Smooth muscle cell of the brain vasculature (primary cell): Measurements from ENCODE around the gene IFNA1.
A peak's percentile ranks its signal among the peaks of the same experiment; 100 is the strongest.
"Not testable (repeated sequence)": the region's sequence is repeated elsewhere in the genome, so short reads cannot be mapped to it uniquely, and the experiment has no call there.

ENCODE experiments used
- DNase-seq: peaks from one replicate; pipeline ENCODE4 v3.0.0-alpha.2; 2012; ENCODE audit warnings: low read depth, low spot score

The IFNA1 gene

DNA sequence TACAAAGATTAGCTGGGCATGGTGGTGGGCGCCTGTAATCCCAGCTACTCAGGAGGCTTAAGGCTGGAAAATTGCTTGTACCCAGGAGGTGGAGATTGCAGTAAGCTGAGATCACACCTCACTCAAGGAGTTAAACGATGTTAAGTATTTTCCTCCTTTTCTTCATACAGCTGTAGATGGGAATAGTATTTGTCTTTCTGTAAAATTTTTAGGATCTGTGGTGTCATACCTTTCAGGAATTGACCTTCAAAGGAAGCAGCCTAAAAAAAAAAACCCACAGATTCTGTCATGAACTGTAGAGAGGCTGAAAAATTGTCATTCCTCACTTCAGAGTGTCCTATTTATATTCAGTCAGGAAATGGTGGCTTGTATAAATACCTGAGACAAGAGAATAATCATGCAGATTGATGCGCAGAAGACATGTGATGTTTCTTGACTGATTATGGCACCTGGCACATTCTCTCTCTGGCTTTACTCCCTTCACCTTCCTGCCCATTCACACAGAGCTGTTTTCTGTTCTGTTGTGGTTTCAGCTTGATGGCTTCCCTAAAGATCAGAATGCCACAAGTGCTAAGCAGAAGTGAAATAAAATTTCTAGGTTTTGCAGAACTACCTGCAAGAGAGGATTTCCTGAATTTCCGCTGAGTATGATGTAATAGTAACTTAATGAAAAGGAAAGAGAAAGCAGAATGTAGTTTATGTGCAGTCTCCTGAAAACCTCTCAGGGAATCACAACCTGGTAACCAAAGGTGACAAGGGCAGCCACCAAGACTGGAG lies 3.8 kb downstream of the IFNA1 start:
- no peak for DNase-seq

DNA sequence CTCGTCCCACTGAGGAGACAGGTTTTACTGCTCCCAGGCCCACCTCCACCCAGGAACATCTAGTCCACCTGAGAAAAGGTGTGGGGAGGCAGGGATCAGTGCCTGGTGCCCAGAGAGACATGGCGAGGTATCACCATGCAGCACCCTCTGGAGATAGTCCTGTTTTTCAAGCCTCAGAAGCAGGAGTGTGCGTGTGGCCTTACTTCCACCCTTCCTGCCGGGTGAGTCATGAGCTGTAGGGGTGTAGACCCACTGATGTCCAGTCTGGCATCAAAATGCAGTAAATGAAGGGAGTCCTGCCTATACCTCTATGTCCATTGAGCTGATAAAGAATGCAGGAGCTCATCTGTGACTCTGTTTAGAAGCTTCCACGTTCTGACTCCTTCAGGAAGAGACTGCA lies 9.1 kb downstream of the IFNA1 start:
- not testable (repeated sequence) for DNase-seq

DNA sequence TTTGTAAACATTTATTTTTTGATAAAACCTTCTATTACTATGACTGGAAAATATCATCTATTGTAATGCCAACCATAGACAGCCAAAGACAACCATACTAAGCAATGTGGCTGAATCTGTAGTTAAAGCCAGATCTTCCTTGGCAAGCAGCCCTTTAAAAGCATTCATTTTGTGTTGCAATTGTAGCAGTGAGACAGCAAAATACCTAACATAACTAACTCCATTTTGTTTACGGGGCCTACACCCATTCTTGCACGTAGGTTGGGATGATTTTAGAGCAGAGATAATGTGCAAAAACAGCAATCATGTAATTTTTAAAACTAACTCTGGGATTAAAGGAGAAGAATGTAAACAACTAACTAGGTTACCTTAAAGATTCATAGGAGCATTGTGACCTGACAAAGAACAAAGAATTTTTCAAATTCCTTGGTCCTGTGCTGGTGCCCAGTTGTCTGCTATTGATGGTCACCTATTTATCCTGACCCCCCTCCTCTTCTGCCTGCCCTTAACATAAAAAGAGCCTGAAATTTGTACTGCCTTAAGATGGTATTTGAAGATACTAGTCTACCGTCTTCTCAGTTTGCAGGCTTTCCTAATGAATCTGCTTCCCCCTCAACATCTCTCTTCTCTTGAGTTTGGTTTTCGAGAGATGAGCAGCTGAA lies 10.6 kb downstream of the IFNA1 start:
- DNase-seq, result no peak

DNA sequence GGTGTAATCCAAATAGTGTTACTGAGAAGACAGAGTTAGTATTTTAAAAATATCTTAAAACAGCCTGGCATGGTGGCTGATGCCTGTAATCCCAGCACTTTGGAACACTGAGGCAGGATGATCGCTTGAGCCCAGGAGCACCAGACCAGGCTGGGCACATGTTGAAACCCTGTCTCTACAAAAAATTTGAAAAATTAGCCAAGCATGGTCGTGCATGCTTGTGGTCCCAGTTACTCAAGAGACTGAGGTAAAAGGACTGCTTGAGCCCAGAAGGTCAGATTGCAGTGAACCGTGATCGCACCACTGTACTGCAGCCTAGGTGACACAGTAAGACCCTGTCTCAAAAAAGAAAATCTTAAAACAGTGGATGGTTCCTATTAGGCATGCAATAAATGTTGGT lies 12.4 kb downstream of the IFNA1 start:
- no peak for DNase-seq

DNA sequence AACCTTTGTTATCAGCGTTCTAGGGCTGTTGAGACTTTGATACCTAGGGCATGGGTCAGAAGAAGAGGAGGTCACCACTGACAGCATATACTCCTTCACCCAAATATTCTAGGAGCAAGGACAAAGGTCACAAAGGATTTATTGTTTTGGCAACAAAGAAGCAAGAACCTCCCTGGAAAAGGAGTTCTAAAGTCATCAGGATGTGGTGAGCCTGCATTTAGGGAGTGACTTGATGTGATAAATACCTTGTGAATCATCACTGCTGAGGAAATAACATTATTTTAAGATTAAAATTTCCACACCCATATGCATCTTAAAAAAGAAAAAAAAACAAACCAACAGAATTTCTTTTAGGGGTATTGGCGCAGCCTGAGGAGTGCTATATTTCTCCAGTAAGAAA lies 13.9 kb downstream of the IFNA1 start:
- no peak for DNase-seq

DNA sequence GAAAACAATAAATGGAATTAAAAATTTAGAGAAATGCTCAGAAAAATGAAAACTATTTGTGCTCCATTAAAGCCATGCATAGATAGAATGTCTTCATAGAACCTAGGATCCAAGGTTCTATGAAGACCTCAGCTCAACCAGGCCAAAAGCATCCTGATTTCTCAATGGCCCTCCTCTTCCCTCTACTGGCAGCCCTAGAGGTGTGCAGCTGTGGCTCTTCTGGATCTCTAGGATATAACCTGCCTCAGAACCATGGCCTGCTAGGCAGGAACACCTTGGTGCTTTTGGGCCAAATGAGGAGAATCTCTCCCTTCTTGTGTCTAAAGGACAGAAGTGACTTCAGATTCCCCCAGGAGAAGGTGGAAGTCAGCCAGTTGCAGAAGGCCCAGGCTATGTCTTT lies 15.1 kb downstream of the IFNA1 start:
- no peak for DNase-seq

DNA sequence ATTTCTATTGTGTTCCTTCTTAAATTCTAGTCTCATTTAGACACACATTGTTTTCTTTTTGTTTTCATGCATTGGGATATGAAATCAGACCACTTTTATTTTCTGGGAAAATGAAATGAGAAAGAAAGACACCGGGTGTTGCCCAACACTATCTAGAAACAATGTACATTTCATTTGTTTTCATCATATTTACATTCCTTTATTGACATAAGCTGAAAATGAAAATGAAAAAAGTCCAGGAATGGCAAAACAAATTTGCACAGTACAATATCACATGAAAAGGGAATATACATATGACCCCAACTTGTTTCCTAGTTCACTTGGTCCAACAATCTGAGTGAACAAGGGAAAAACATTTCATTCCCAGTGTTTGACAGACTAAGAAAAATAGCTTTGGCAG lies 21.1 kb downstream of the IFNA1 start:
- no peak for DNase-seq

DNA sequence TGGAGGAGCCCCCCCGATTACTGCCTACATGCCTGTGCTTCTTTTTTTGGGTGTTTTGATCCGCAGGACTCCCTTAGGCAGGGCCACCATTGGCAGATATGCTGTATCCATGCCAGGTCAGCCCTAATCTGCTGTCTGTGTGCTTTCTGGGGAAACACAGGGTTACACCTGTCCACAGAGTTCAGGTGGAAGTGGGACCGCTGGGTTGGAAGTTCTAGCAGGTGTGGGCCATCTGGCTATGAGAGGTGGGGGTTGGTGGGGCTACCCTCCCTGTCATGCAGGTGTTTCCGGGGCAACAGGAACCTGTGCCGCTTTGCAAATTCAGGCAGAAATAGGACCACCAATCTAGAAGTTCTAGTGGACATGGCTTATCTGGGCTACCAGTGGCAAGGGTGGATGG lies 24.9 kb downstream of the IFNA1 start:
- no peak for DNase-seq

DNA sequence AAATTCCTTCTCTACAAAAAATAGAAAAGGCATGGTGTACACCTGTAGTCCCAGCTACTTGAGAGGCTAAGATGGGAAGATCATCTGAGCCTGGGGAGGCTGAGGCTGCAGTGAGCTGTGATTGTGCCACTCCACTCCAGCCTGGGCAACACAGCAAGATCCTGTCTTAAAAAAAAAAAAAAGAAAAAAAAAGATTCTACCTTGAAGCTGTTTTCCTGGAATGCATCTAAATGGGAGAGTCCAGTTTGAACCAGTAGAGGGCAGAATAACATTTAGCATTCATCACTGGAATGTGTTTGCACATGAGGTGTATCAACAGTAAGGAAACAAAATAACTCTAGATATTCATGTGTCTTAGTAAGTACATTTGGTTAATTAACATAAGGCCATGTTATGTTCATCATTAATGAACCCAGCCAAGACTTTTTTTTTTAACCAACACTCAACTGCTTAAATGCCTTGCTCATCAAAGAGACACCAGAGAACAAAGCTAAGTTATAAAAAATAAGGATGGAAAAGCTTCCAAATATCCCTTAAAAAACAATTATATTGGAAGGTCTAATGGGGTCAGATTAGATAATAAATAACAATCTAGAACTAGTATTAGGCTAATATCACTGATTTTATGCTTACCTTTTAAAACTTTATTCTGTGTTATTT lies 25.8 kb downstream of the IFNA1 start:
- peak; percentile 33 for DNase-seq

DNA sequence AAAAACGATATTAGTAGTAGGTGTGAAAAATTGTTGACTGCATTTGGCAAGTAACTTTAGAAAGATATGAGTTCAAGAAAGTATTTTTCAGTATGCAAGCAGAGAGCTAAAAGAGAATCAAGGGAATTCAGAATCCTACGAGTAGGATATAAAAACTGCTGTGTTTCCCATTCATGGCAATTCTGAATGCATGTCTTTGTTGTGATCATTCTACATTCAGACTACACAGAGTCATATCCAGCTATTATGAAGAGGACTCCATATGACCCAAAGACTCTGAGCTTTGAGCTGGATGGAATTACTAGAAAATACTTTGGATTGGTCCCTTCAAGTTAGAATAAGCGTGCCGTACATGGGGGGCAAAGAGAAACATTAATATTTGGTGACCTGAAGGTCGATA lies 29.9 kb downstream of the IFNA1 start:
- no peak for DNase-seq

DNA sequence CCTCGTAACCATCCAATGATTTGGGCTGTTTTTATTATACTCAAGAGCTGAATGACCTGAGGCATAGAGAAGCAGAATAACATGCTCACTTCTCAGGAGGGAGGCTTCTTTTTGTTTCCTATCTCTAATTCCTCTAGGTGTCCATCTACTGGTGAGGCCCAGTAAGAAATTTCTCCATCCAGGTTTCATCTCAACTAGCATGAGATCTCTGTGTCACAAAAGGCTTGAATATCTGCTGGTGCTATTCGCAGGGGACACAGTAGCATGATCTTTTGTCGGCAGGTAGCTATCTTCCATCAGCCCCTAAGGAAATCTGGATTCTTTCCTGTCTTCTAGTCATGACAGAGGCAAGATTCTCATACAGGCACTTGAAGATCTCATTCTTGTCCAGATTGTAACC lies 33.0 kb downstream of the IFNA1 start:
- DNase-seq, result no peak

DNA sequence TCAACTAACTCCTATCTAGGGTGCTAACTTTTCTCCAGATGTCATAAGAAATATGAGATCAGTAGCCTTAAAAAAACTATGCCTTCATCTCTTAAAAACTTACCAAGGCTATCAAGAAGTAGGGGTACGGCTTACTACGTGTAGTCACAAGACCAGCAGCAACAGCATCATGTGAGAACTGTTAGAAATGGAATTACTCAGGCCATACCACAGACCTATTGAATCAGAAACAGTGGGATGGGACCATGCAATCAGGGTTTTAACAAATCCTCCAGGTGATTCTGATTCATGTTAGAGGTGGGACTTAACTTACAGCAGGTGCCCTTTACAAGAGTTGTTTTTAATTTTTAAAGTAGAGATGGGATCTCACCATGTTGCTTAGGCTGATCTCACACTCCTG lies 37.2 kb downstream of the IFNA1 start:
- no peak for DNase-seq

DNA sequence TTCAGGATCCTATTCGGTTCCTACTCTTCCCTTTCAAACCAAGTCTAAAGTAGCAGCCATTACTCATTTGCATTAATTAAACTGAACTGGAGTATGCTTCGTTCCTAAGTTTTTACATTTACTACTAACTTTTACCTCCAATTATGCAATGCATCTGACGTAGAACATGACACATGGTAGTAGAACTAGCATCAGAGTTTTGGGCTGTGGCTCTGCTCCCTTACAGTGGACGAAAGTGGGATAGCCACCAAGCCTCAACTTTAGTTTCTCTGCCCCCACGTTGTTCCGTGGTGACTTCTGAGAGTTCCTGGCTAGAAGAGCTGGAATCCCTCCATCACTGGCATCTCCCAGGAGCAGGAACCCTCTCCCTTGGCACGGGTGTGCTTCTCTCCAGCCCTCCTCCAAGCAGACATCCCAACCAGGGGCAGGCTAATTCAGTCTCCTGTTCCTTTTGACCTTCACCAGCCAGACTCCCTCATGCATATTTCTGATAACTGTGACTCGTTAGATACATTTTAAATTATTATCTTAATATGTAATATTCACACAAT lies 39.0 kb downstream of the IFNA1 start:
- no peak for DNase-seq

DNA sequence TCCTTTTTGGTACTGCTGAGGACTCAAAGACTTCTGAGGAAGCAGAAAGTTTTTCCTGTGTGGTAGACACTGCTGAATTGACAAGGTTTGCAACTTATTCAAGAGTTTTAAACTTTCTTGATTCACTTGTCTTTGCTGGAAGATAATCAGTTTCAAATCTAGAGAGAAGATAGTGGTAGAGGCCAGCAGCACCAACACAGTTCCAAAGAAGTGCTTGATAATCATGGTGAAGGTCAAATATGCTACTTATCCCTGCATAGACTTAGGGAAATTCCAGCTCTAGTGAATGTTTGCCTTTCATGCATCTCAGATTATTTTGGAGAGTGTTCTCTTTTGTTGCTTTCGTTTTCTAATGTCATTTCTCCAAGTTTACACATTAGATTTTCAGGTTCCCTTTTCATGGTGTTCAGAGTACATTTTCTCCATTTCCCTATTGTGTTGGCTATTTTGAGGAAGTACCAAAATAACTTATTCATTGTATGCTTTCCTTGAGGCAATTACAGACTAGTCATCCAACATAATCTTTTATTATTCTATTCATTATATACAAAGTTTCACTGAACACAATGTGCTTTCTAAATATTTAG lies 41.3 kb downstream of the IFNA1 start:
- DNase-seq, result no peak

DNA sequence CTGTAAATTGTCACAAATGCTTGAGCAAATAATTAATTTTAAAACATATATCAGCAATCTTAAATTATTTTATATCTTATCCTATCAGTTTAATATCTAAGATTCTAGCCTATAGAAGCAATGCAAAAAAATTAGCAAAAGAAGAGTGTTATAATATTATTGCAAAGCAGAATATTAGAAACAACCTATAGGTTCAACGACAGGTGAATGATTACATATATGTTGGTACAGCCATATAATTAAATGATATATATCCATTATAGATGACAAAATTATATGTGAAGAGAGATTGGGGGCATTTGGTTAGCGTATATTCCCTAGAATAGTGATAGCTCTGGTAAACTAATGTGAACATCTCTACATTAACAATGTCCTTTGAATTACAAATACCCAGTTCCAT lies 42.0 kb downstream of the IFNA1 start, which contains the start of gene IFNE:
Gene IFNE (minus strand): TSS at position 101 of the 400 bp plus-strand sequence. CDS start 619 bp downstream, outside the sequence.
- DNase-seq, result no peak
